ENCODE measurements around the gene GPR155. TPM values are rescaled to one million over a fixed set of nuclear protein-coding genes. Genes with fewer than 3 reads are reported as not detected.
"Not testable (repeated sequence)": the region's sequence is repeated elsewhere in the genome, so short reads cannot be mapped to it uniquely, and the experiment has no call there.

The GPR155 gene
- polyA plus RNA-seq, 1 donor from 2014 or later, result 5.7 TPM

- Histone ChIP-seq H3K36me3 (ENCODE audit: insufficient read depth, low read length) (no peaks in the 10 kb centered on the region), H3K9me3 (ENCODE audit: low read length) (no peaks in the 10 kb centered on the region), H4K20me1 (ENCODE audit: insufficient read depth) (no peaks in the 10 kb centered on the region), H3K4me3 (ENCODE audit: low read length) (peak overlapping the region; percentile 96), H3F3A (ENCODE audit: insufficient read depth, low read length, poor library complexity, severe bottlenecking) (no peaks in the 10 kb centered on the region), H3K9ac (ENCODE audit: low read length) (peak overlapping the region; percentile 74), H3K27me3 (ENCODE audit: insufficient read depth, low read depth, low read length) (peaks cover 12% of the 10 kb centered on the region), H2AFZ (ENCODE audit: low read depth, low read length) (peak overlapping the region; percentile 96), H3K9me2 (ENCODE audit: insufficient read depth, low read length) (no peaks in the 10 kb centered on the region), H3K27ac (ENCODE audit: low read length) (no peak overlapping the region), H3K4me2 (ENCODE audit: low read length) (peak overlapping the region; percentile 87), H3K79me2 (replicated peaks; ENCODE audit: insufficient read depth, low read length) (no peaks in the 10 kb centered on the region)
- TF ChIP-seq POLR2AphosphoS5 (IDR thresholded peaks at IDR 0.05), result no peak
- TF ChIP-seq CTCF (IDR thresholded peaks at IDR 0.05; ENCODE audit: poor library complexity, severe bottlenecking), result no peak
- TF ChIP-seq EP300 (conservative IDR thresholded peaks at IDR 0.05; ENCODE audit: poor library complexity, severe bottlenecking), result no peak
- no peak for TF ChIP-seq RAD21 (conservative IDR thresholded peaks at IDR 0.05)
- no peak for TF ChIP-seq REST (IDR thresholded peaks at IDR 0.05; ENCODE audit: borderline replicate concordance)
- TF ChIP-seq TAF1 (IDR thresholded peaks at IDR 0.05; ENCODE audit: low read depth), result no peak
- no peak for TF ChIP-seq MXI1 (conservative IDR thresholded peaks at IDR 0.05; ENCODE audit: poor library complexity, severe bottlenecking)
- no peak for TF ChIP-seq SMC3 (conservative IDR thresholded peaks at IDR 0.05; ENCODE audit: poor library complexity)
- no peak for TF ChIP-seq EZH2 (IDR thresholded peaks at IDR 0.05; ENCODE audit: borderline replicate concordance, insufficient read depth, low read length, poor library complexity, severe bottlenecking)
Measured at GRCh38 chr2:174485788-174486562, 854 bp downstream of the GPR155 start.

GRCh38 chr2:174485045-174485444 is 1.8 kb downstream of the GPR155 start:
- not testable (repeated sequence) for H3K79me2 ChIP-seq (replicated peaks; ENCODE audit: insufficient read depth, low read length); H3K4me3 ChIP-seq (ENCODE audit: low read length); H3F3A ChIP-seq (ENCODE audit: insufficient read depth, low read length, poor library complexity, severe bottlenecking); H3K9me3 ChIP-seq (ENCODE audit: low read length); H3K9me2 ChIP-seq (ENCODE audit: insufficient read depth, low read length); H3K36me3 ChIP-seq (ENCODE audit: insufficient read depth, low read length); H2AFZ ChIP-seq (ENCODE audit: low read depth, low read length); H3K4me2 ChIP-seq (ENCODE audit: low read length); H3K9ac ChIP-seq (ENCODE audit: low read length); H4K20me1 ChIP-seq (ENCODE audit: insufficient read depth); H3K27ac ChIP-seq (ENCODE audit: low read length)
- peaks cover 12% of the 10 kb centered on the region for H3K27me3 ChIP-seq (ENCODE audit: insufficient read depth, low read depth, low read length)

Measured in neural cell (in vitro differentiated cells).